MM.1S (cell line): ENCODE data around the gene RYR2.
"Not testable (repeated sequence)": the region's sequence is repeated elsewhere in the genome, so short reads cannot be mapped to it uniquely, and the experiment has no call there.

ENCODE experiments used
- EZH2 ChIP-seq: fragments of 300-600 bp; sonication (generic); optimal IDR thresholded peaks from 2 replicates; pipeline ENCODE3; 2017; ENCODE audit warnings: low read depth, mild to moderate bottlenecking, antibody characterized with exemption, low read length, mixed read lengths
- EZH2phosphoT487 ChIP-seq: fragments of 300-600 bp; sonication (generic); IDR thresholded peaks from 2 replicates; pipeline ENCODE4 v1.6.1; 2018; ENCODE audit warnings: antibody characterized with exemption, low read length
- TF ChIP-seq, protein P1 (sequence below): fragments of 300-600 bp; sonication (generic); IDR thresholded peaks from 2 replicates; pipeline ENCODE4 v1.5.1; 2016; ENCODE audit warnings: antibody characterized with exemption, low read length, mixed read lengths

- not testable (repeated sequence) for TF ChIP-seq EZH2, EZH2phosphoT487
- TF ChIP-seq, protein P1, sequence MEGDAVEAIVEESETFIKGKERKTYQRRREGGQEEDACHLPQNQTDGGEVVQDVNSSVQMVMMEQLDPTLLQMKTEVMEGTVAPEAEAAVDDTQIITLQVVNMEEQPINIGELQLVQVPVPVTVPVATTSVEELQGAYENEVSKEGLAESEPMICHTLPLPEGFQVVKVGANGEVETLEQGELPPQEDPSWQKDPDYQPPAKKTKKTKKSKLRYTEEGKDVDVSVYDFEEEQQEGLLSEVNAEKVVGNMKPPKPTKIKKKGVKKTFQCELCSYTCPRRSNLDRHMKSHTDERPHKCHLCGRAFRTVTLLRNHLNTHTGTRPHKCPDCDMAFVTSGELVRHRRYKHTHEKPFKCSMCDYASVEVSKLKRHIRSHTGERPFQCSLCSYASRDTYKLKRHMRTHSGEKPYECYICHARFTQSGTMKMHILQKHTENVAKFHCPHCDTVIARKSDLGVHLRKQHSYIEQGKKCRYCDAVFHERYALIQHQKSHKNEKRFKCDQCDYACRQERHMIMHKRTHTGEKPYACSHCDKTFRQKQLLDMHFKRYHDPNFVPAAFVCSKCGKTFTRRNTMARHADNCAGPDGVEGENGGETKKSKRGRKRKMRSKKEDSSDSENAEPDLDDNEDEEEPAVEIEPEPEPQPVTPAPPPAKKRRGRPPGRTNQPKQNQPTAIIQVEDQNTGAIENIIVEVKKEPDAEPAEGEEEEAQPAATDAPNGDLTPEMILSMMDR, result not testable (repeated sequence)
Measured at GRCh38 chr1:237603036-237603568, 561.1 kb downstream of the RYR2 start.
